Measurements from ENCODE around the gene TPM2. TPM values are rescaled to one million over a fixed set of nuclear protein-coding genes. Genes with fewer than 3 reads are reported as not detected.
"Not testable (repeated sequence)": the region's sequence is repeated elsewhere in the genome, so short reads cannot be mapped to it uniquely, and the experiment has no call there.

TPM2 gene
- polyA plus RNA-seq, 4 donors, result 127 to 206 (median 194) TPM

- DNase-seq (ENCODE audit: low read depth in 4 of 4, low spot score in 2 of 4), result peak; percentile 64 to 98 (median 85)
Measured at GRCh38 chr9:35658137-35658967, 31.4 kb downstream of the TPM2 start, which contains the start of gene CCDC107. TSS of gene CCDC107 (plus strand) at chr9:35658292. CDS start at chr9:35658380, 88 bp downstream.

- peak; percentile 96 to 99 (median 97) for DNase-seq (ENCODE audit: low read depth in 4 of 4, low spot score in 2 of 4)
Measured at GRCh38 chr9:35657546-35658136, 32.1 kb downstream of the TPM2 start, which contains the start of gene RMRP. TSS of gene RMRP (minus strand) at chr9:35658019.

GRCh38 chr9:35656831-35657545, 32.7 kb downstream of the TPM2 start:
- no peak for DNase-seq (ENCODE audit: low read depth in 4 of 4, low spot score in 2 of 4)

- DNase-seq (ENCODE audit: low read depth in 4 of 4, low spot score in 2 of 4), result no peak
Measured at GRCh38 chr9:35656348-35656747, 33.4 kb downstream of the TPM2 start.

GRCh38 chr9:35653611-35654010, 36.1 kb downstream of the TPM2 start:
- no peak for DNase-seq (ENCODE audit: low read depth in 4 of 4, low spot score in 2 of 4)

GRCh38 chr9:35652829-35653209, 36.9 kb downstream of the TPM2 start:
- DNase-seq (ENCODE audit: low read depth in 4 of 4, low spot score in 2 of 4), result no peak

GRCh38 chr9:35651956-35652828, 37.5 kb downstream of the TPM2 start:
- DNase-seq (ENCODE audit: low read depth in 4 of 4, low spot score in 2 of 4), result no peak

GRCh38 chr9:35650341-35651158, 39.2 kb downstream of the TPM2 start, which contains the start of gene SIT1:
TSS of gene SIT1 (minus strand) at chr9:35650931. CDS start at chr9:35650853, 78 bp downstream.
- no peak for DNase-seq (ENCODE audit: low read depth in 4 of 4, low spot score in 2 of 4)

GRCh38 chr9:35649431-35650340, 40.0 kb downstream of the TPM2 start:
- no peak for DNase-seq (ENCODE audit: low read depth in 4 of 4, low spot score in 2 of 4)

GRCh38 chr9:35646533-35647265, 43.0 kb downstream of the TPM2 start:
- DNase-seq (ENCODE audit: low read depth in 4 of 4, low spot score in 2 of 4), result peak; percentile 83 to 88 (median 88)

GRCh38 chr9:35646153-35646532, 43.6 kb downstream of the TPM2 start:
- peak in 1 of 4 donors; percentile 73 for DNase-seq (ENCODE audit: low read depth in 4 of 4, low spot score in 2 of 4)

GRCh38 chr9:35645736-35646135, 44.0 kb downstream of the TPM2 start:
- DNase-seq (ENCODE audit: low read depth in 4 of 4, low spot score in 2 of 4), result not testable (repeated sequence)

- DNase-seq (ENCODE audit: low read depth in 4 of 4, low spot score in 2 of 4), result no peak
Measured at GRCh38 chr9:35643046-35643445, 46.7 kb downstream of the TPM2 start.

- not testable (repeated sequence) for DNase-seq (ENCODE audit: low read depth in 4 of 4, low spot score in 2 of 4)
Measured at GRCh38 chr9:35641478-35641877, 48.2 kb downstream of the TPM2 start.

GRCh38 chr9:35640431-35640830, 49.3 kb downstream of the TPM2 start:
- not testable (repeated sequence) for DNase-seq (ENCODE audit: low read depth in 4 of 4, low spot score in 2 of 4)

- no peak for DNase-seq (ENCODE audit: low read depth in 4 of 4, low spot score in 2 of 4)
Measured at GRCh38 chr9:35639631-35640030, 50.1 kb downstream of the TPM2 start.

GRCh38 chr9:35639225-35639624, 50.5 kb downstream of the TPM2 start:
- DNase-seq (ENCODE audit: low read depth in 4 of 4, low spot score in 2 of 4), result not testable (repeated sequence)

GRCh38 chr9:35638751-35639150, 51.0 kb downstream of the TPM2 start:
- DNase-seq (ENCODE audit: low read depth in 4 of 4, low spot score in 2 of 4), result not testable (repeated sequence)

Data from left renal cortex interstitium (tissue), 4 donors.